Naive B cell (primary cell): Measurements from ENCODE around the gene DOCK8. TPM values are rescaled to one million over a fixed set of nuclear protein-coding genes. Genes with fewer than 3 reads are reported as not detected.

ENCODE experiments used
- ATAC-seq, 2 donors: fragments of 150-1000 bp; cut with Tn5 transposase; 2 replicates each; pipeline ENCODE4 v1.10.0; 2021; ENCODE audit warnings: low read depth in 2 of 2, mild to moderate bottlenecking in 2 of 2, moderate library complexity in 2 of 2
- DNase-seq: peaks from one replicate; pipeline ENCODE4 v3.0.0; 2022
- H3K27ac Mint-ChIP-seq, 6 donors: one replicate each; pipeline ENCODE4 v1.8.0; 2020 to 2022; ENCODE audit warnings: mild to moderate bottlenecking in 6 of 6, mixed read lengths in 6 of 6, moderate library complexity in 5 of 6, inconsistent platforms in 2 of 6
- H3K27me3 Mint-ChIP-seq, 3 donors: one replicate each; pipeline ENCODE4 v1.8.0; 2021 to 2022; ENCODE audit warnings: mixed read lengths in 3 of 3, mild to moderate bottlenecking in 1 of 3
- H3K36me3 Mint-ChIP-seq, 2 donors: one replicate each; pipeline ENCODE4 v1.8.0; 2020 to 2022; ENCODE audit warnings: mixed read lengths in 2 of 2, inconsistent platforms in 1 of 2, mild to moderate bottlenecking in 1 of 2
- H3K4me1 Mint-ChIP-seq, 3 donors: one replicate each; pipeline ENCODE4 v1.8.0; 2020 to 2022; ENCODE audit warnings: mixed read lengths in 3 of 3, inconsistent platforms in 1 of 3, mild to moderate bottlenecking in 1 of 3, moderate library complexity in 1 of 3
- H3K4me3 Mint-ChIP-seq, 8 donors: one replicate each; pipeline ENCODE4 v1.8.0; 2020 to 2022; ENCODE audit warnings: mild to moderate bottlenecking in 8 of 8, mixed read lengths in 8 of 8, moderate library complexity in 8 of 8, inconsistent platforms in 2 of 8
- H3K9me3 Mint-ChIP-seq, 7 donors: one replicate each; pipeline ENCODE4 v1.8.0; 2020 to 2022; ENCODE audit warnings: mixed read lengths in 7 of 7, mild to moderate bottlenecking in 5 of 7, inconsistent platforms in 2 of 7, moderate library complexity in 1 of 7
- polyA plus RNA-seq, 6 donors: library from polyadenylated mRNA; unstranded; fragments of 300-500 nt; fragmentation: Illumina TruSeq; gene quantifications; one replicate each; pipeline ENCODE4 v1.2.3, GENCODE V29; 2021; ENCODE audit warnings: low read depth in 6 of 6

The DOCK8 gene
- polyA plus RNA-seq, 6 donors from 2014 or later: 15.3 to 109 (median 76.5) TPM

GRCh38 chr9:482739-483138 is 268.1 kb downstream of the DOCK8 start:
- Mint-ChIP-seq H3K4me3 (no peak overlapping the region), H3K36me3 (peaks cover 0 to 9% of the 10 kb centered on the region in 2 donors), H3K4me1 (peaks cover 0 to 3% (median 0%) of the 10 kb centered on the region in 3 donors), H3K27ac (no peak overlapping the region), H3K27me3 (peaks cover 0 to 8% (median 0%) of the 10 kb centered on the region in 3 donors), H3K9me3 (peaks cover 0 to 17% (median 11%) of the 10 kb centered on the region in 7 donors)
- ATAC-seq (no peak), DNase-seq (no peak)

GRCh38 chr9:486156-486555 is 271.5 kb downstream of the DOCK8 start:
- no peaks in the 10 kb centered on the region for H3K27me3 Mint-ChIP-seq
- ATAC-seq: no peak

GRCh38 chr9:487429-487828 is 272.8 kb downstream of the DOCK8 start:
- no peak overlapping the region for H3K27ac Mint-ChIP-seq
- H3K36me3 Mint-ChIP-seq: peaks cover 0 to 9% of the 10 kb centered on the region in 2 donors
- H3K27me3 Mint-ChIP-seq: peaks cover 0 to 5% (median 0%) of the 10 kb centered on the region in 3 donors
- H3K4me3 Mint-ChIP-seq: no peak overlapping the region
- DNase-seq (no peak), ATAC-seq (no peak)
- no peaks in the 10 kb centered on the region for H3K4me1 Mint-ChIP-seq
- H3K9me3 Mint-ChIP-seq: peaks cover 0 to 17% (median 11%) of the 10 kb centered on the region in 7 donors

More at GRCh38 chr9:486156-486555, 271.5 kb downstream of the DOCK8 start:
- Mint-ChIP-seq H3K36me3 (peaks cover 0 to 9% of the 10 kb centered on the region in 2 donors), H3K4me1 (no peaks in the 10 kb centered on the region), H3K27ac (no peak overlapping the region), H3K9me3 (peaks cover 0 to 17% (median 11%) of the 10 kb centered on the region in 7 donors), H3K4me3 (no peak overlapping the region)
- no peak for DNase-seq

GRCh38 chr9:488448-488847 is 273.8 kb downstream of the DOCK8 start:
- peaks cover 0 to 7% of the 10 kb centered on the region in 2 donors for H3K36me3 Mint-ChIP-seq
- H3K27me3 Mint-ChIP-seq: peaks cover 0 to 5% (median 0%) of the 10 kb centered on the region in 3 donors
- H3K4me1 Mint-ChIP-seq: no peaks in the 10 kb centered on the region
- no peak overlapping the region for H3K27ac Mint-ChIP-seq
- no peak overlapping the region for H3K4me3 Mint-ChIP-seq
- DNase-seq (no peak), ATAC-seq (no peak)
- peaks cover 0 to 15% (median 10%) of the 10 kb centered on the region in 7 donors for H3K9me3 Mint-ChIP-seq

- Mint-ChIP-seq H3K27ac (no peak overlapping the region), H3K9me3 (peaks cover 0 to 5% (median 3%) of the 10 kb centered on the region in 7 donors), H3K27me3 (peaks cover 0 to 5% (median 0%) of the 10 kb centered on the region in 3 donors), H3K36me3 (no peaks in the 10 kb centered on the region), H3K4me3 (no peak overlapping the region), H3K4me1 (no peaks in the 10 kb centered on the region)
- ATAC-seq (no peak), DNase-seq (no peak)
Observed at GRCh38 chr9:489198-490197, 274.8 kb downstream of the DOCK8 start.

- Mint-ChIP-seq H3K4me3 (no peak overlapping the region), H3K4me1 (no peaks in the 10 kb centered on the region), H3K27me3 (peaks cover 7 to 37% (median 20%) of the 10 kb centered on the region in 3 donors), H3K36me3 (no peaks in the 10 kb centered on the region), H3K27ac (no peak overlapping the region), H3K9me3 (no peaks in the 10 kb centered on the region)
- DNase-seq: no peak
- ATAC-seq: no peak
Observed at GRCh38 chr9:494764-495163, 280.1 kb downstream of the DOCK8 start.

- H3K27me3 Mint-ChIP-seq: peaks cover 17 to 43% (median 20%) of the 10 kb centered on the region in 3 donors
- no peak overlapping the region for H3K27ac Mint-ChIP-seq
- H3K36me3 Mint-ChIP-seq: no peaks in the 10 kb centered on the region
- H3K9me3 Mint-ChIP-seq: no peaks in the 10 kb centered on the region
- DNase-seq: no peak
- no peaks in the 10 kb centered on the region for H3K4me1 Mint-ChIP-seq
- no peak overlapping the region for H3K4me3 Mint-ChIP-seq
- ATAC-seq: no peak
Observed at GRCh38 chr9:495739-496138, 281.1 kb downstream of the DOCK8 start.

- no peak for ATAC-seq
- Mint-ChIP-seq H3K27ac (no peak overlapping the region), H3K36me3 (no peaks in the 10 kb centered on the region), H3K4me1 (peaks cover 6 to 8% (median 8%) of the 10 kb centered on the region in 3 donors), H3K4me3 (peak overlapping the region; percentile 81 to 94 (median 88)), H3K27me3 (peaks cover 25 to 45% (median 41%) of the 10 kb centered on the region in 3 donors), H3K9me3 (peaks cover 0 to 2% (median 0%) of the 10 kb centered on the region in 7 donors)
- no peak for DNase-seq
Observed at GRCh38 chr9:503326-503725, 288.7 kb downstream of the DOCK8 start.

GRCh38 chr9:503881-504852 is 289.5 kb downstream of the DOCK8 start, which contains the start of gene KANK1:
Gene KANK1 (plus strand): TSS chr9:504695.
- H3K36me3 Mint-ChIP-seq: no peaks in the 10 kb centered on the region
- peak; percentile 77 to 81 for ATAC-seq
- H3K9me3 Mint-ChIP-seq: peaks cover 0 to 2% (median 0%) of the 10 kb centered on the region in 7 donors
- peak within 1 kb of the TSS in 4 of 6 donors; percentile 65 to 81 (median 73) for H3K27ac Mint-ChIP-seq
- peaks cover 23 to 49% (median 38%) of the 10 kb centered on the region in 3 donors for H3K27me3 Mint-ChIP-seq
- H3K4me3 Mint-ChIP-seq: peak within 1 kb of the TSS; percentile 81 to 94 (median 88)
- H3K4me1 Mint-ChIP-seq: peaks cover 6 to 8% (median 8%) of the 10 kb centered on the region in 3 donors
- peak; percentile 76 for DNase-seq

- no peak overlapping the region for H3K27ac Mint-ChIP-seq
- ATAC-seq (no peak), DNase-seq (peak; percentile 19)
- peaks cover 6 to 8% (median 8%) of the 10 kb centered on the region in 3 donors for H3K4me1 Mint-ChIP-seq
- peaks cover 0 to 2% (median 0%) of the 10 kb centered on the region in 7 donors for H3K9me3 Mint-ChIP-seq
- peaks cover 23 to 42% (median 32%) of the 10 kb centered on the region in 3 donors for H3K27me3 Mint-ChIP-seq
- peak overlapping the region; percentile 66 to 89 (median 82) for H3K4me3 Mint-ChIP-seq
- H3K36me3 Mint-ChIP-seq: no peaks in the 10 kb centered on the region
Observed at GRCh38 chr9:504921-505740, 290.5 kb downstream of the DOCK8 start.

GRCh38 chr9:505741-506059 is 291.0 kb downstream of the DOCK8 start:
- Mint-ChIP-seq H3K4me3 (peak overlapping the region; percentile 66 to 89 (median 82)), H3K36me3 (no peaks in the 10 kb centered on the region), H3K27ac (no peak overlapping the region), H3K27me3 (peaks cover 23 to 36% (median 26%) of the 10 kb centered on the region in 3 donors), H3K9me3 (peaks cover 0 to 2% (median 0%) of the 10 kb centered on the region in 7 donors), H3K4me1 (peaks cover 6 to 8% (median 8%) of the 10 kb centered on the region in 3 donors)
- no peak for DNase-seq
- no peak for ATAC-seq

- Mint-ChIP-seq H3K36me3 (no peaks in the 10 kb centered on the region), H3K27ac (peak overlapping the region in 1 of 6 donors; percentile 8), H3K4me1 (peaks cover 6 to 8% (median 8%) of the 10 kb centered on the region in 3 donors), H3K4me3 (peak overlapping the region in 3 of 8 donors; percentile 16 to 81 (median 71)), H3K27me3 (peaks cover 23 to 33% (median 23%) of the 10 kb centered on the region in 3 donors), H3K9me3 (peaks cover 0 to 2% (median 0%) of the 10 kb centered on the region in 7 donors)
- ATAC-seq (no peak), DNase-seq (no peak)
Observed at GRCh38 chr9:506281-506680, 291.6 kb downstream of the DOCK8 start.
